ENCODE data around the gene NUP214.
"Not testable (repeated sequence)": the region's sequence is repeated elsewhere in the genome, so short reads cannot be mapped to it uniquely, and the experiment has no call there.

The NUP214 gene

GRCh38 chr9:131161585-131161984 lies 36.2 kb downstream of the NUP214 start:
- DNase-seq, result no peak

GRCh38 chr9:131162886-131163285 lies 37.5 kb downstream of the NUP214 start:
- no peak for DNase-seq

GRCh38 chr9:131165523-131165922 lies 40.1 kb downstream of the NUP214 start:
- no peak for DNase-seq

- no peak for DNase-seq
Observed at GRCh38 chr9:131167146-131167692, 41.8 kb downstream of the NUP214 start.

GRCh38 chr9:131167936-131168335 lies 42.5 kb downstream of the NUP214 start:
- no peak for DNase-seq

- no peak for DNase-seq
Observed at GRCh38 chr9:131169563-131170240, 44.3 kb downstream of the NUP214 start.

- DNase-seq, result no peak
Observed at GRCh38 chr9:131173995-131174394, 48.6 kb downstream of the NUP214 start.

GRCh38 chr9:131174681-131175239 lies 49.4 kb downstream of the NUP214 start:
- DNase-seq, result no peak

GRCh38 chr9:131177898-131178297 lies 52.5 kb downstream of the NUP214 start:
- no peak for DNase-seq

GRCh38 chr9:131178382-131178781 lies 53.0 kb downstream of the NUP214 start:
- peak; percentile 62 for DNase-seq

GRCh38 chr9:131178926-131179325 lies 53.5 kb downstream of the NUP214 start:
- no peak for DNase-seq

GRCh38 chr9:131179561-131180219 lies 54.3 kb downstream of the NUP214 start:
- no peak for DNase-seq

GRCh38 chr9:131180454-131180853 lies 55.1 kb downstream of the NUP214 start:
- no peak for DNase-seq

GRCh38 chr9:131181091-131181681 lies 55.8 kb downstream of the NUP214 start:
- no peak for DNase-seq

- DNase-seq, result no peak
Observed at GRCh38 chr9:131185924-131186323, 60.5 kb downstream of the NUP214 start.

GRCh38 chr9:131186622-131187021 lies 61.2 kb downstream of the NUP214 start:
- DNase-seq, result no peak

- no peak for DNase-seq
Observed at GRCh38 chr9:131187957-131188356, 62.6 kb downstream of the NUP214 start.

- DNase-seq, result no peak
Observed at GRCh38 chr9:131188976-131189375, 63.6 kb downstream of the NUP214 start.

GRCh38 chr9:131190191-131190590 lies 64.8 kb downstream of the NUP214 start:
- DNase-seq, result no peak

GRCh38 chr9:131191032-131191431 lies 65.6 kb downstream of the NUP214 start:
- DNase-seq, result not testable (repeated sequence)

- no peak for DNase-seq
Observed at GRCh38 chr9:131191857-131192256, 66.5 kb downstream of the NUP214 start.

GRCh38 chr9:131193051-131193450 lies 67.7 kb downstream of the NUP214 start:
- no peak for DNase-seq

GRCh38 chr9:131194762-131195161 lies 69.4 kb downstream of the NUP214 start:
- no peak for DNase-seq
